Karpas-422 (cell line): ENCODE data around the gene OBP2A. TPM values are rescaled to one million over a fixed set of nuclear protein-coding genes. Genes with fewer than 3 reads are reported as not detected.

ENCODE experiments used
- DNase-seq: peaks from one replicate; pipeline ENCODE4 v3.0.0-alpha.2; 2015
- H2AFZ ChIP-seq: fragments of 200-600 bp; sonication (generic); 2 replicates; pipeline ENCODE4 v1.6.1; 2014; ENCODE audit warnings: antibody characterized with exemption, low read length, mixed read lengths
- H3K27ac ChIP-seq: fragments of 200-600 bp; sonication (generic); 2 replicates; pipeline ENCODE4 v1.5.1; 2014; ENCODE audit warnings: mild to moderate bottlenecking, low read length, moderate library complexity
- H3K27me3 ChIP-seq: fragments of 200-600 bp; sonication (generic); 2 replicates; pipeline ENCODE4 v1.6.1; 2014; ENCODE audit warnings: low read length, mixed read lengths
- H3K36me3 ChIP-seq: fragments of 200-600 bp; sonication (generic); 2 replicates; pipeline ENCODE4 v1.6.1; 2014; ENCODE audit warnings: low read length, mixed read lengths; ENCODE audit not compliant: insufficient read depth
- H3K4me1 ChIP-seq: fragments of 200-600 bp; sonication (generic); 2 replicates; pipeline ENCODE4 v1.6.1; 2014; ENCODE audit warnings: mild to moderate bottlenecking, low read length, mixed read lengths
- H3K4me2 ChIP-seq: fragments of 200-600 bp; sonication (generic); 2 replicates; pipeline ENCODE4 v1.6.1; 2014; ENCODE audit warnings: low read length, low read depth, mild to moderate bottlenecking; ENCODE audit not compliant: poor library complexity, severe bottlenecking
- H3K4me3 ChIP-seq: fragments of 200-600 bp; sonication (generic); 2 replicates; pipeline ENCODE4 v1.5.1; 2014; ENCODE audit warnings: mild to moderate bottlenecking, antibody characterized with exemption, low read length, mixed read lengths
- H3K79me2 ChIP-seq: fragments of 200-600 bp; sonication (generic); 2 replicates; pipeline ENCODE4 v1.6.1; 2014; ENCODE audit warnings: mild to moderate bottlenecking, low read length, mixed read lengths
- H3K9ac ChIP-seq: fragments of 200-600 bp; sonication (generic); 2 replicates; pipeline ENCODE4 v1.6.0; 2014; ENCODE audit warnings: low read length
- H3K9me2 ChIP-seq: fragments of 200-600 bp; sonication (generic), shearing (Covaris generic); replicated peaks from 2 replicates; pipeline ENCODE4 v1.6.0; 2014; ENCODE audit warnings: mild to moderate bottlenecking, low read length, moderate library complexity; ENCODE audit not compliant: insufficient read depth
- H3K9me3 ChIP-seq: fragments of 300-700, 200-600 bp; sonication (generic); 2 replicates; pipeline ENCODE4 v1.6.1; 2014; ENCODE audit warnings: low read length, mixed read lengths
- H4K20me1 ChIP-seq: fragments of 200-600 bp; sonication (generic); 2 replicates; pipeline ENCODE4 v1.6.1; 2014; ENCODE audit warnings: mild to moderate bottlenecking, antibody characterized with exemption, low read length, low read depth; ENCODE audit not compliant: insufficient read depth
- total RNA-seq: library from RNA; depleted of rRNA; stranded (reverse); fragments of >200 nt; shearing (Covaris generic); gene quantifications from 2 replicates; pipeline ENCODE4 v1.2.3, GENCODE V29; 2014; ENCODE audit warnings: low replicate concordance; rRNA removed

The OBP2A gene
- total RNA-seq, 1 experiment from 2014 or later, result not detected

DNA sequence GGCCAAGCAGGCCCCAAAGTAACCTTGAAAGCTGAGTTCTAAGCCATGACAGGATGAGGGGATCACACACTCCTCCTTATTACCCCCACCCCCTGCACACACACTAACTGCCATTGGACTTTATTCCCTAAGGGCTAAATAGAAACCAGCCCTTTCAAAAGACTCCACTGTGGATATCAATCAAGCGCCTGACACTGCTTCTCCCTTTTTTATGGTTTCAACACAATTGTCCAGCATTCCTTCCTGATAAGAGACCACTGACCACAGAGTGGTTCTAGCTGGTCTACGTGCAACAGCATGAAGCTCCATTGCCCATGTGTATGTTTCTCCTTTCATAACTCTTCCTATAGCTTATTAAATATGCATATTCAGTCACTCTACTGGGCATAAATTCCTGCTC, 50.3 kb downstream of the OBP2A start:
- Histone ChIP-seq H3K36me3 (no peaks in the 10 kb centered on the region), H4K20me1 (no peaks in the 10 kb centered on the region), H3K27ac (no peak overlapping the region), H3K79me2 (no peaks in the 10 kb centered on the region), H3K9me3 (no peaks in the 10 kb centered on the region), H3K4me1 (no peaks in the 10 kb centered on the region), H3K9me2 (no peaks in the 10 kb centered on the region), H2AFZ (no peak overlapping the region), H3K4me3 (no peak overlapping the region), H3K9ac (no peak overlapping the region), H3K4me2 (no peak overlapping the region), H3K27me3 (no peaks in the 10 kb centered on the region)
- no peak for DNase-seq

Other genes with a start within 250 kb of the OBP2A start
- gene PPP1R26, start 66.3 kb upstream of the OBP2A start, total RNA-seq, result 0.22 and 1.2 TPM in 2 replicates
- gene MRPS2, start 45.4 kb upstream of the OBP2A start, total RNA-seq, result 47.9 and 51.9 TPM in 2 replicates
- gene LCN1, start 24.7 kb upstream of the OBP2A start, total RNA-seq, result not detected in 2 replicates
- not detected in 2 replicates for gene PAEP, start 15.6 kb downstream of the OBP2A start, total RNA-seq
- not detected in 2 replicates for gene GLT6D1, start 93.4 kb downstream of the OBP2A start, total RNA-seq
- gene LCN9, start 117.2 kb downstream of the OBP2A start, total RNA-seq, result not detected in 2 replicates
- gene SOHLH1, start 153.4 kb downstream of the OBP2A start, total RNA-seq, result not detected in 2 replicates
- not detected in 2 replicates for gene KCNT1, start 156.1 kb downstream of the OBP2A start, total RNA-seq